ENCODE results near the gene F13A1. TPM values are rescaled to one million over a fixed set of nuclear protein-coding genes. Genes with fewer than 3 reads are reported as not detected.

The F13A1 gene
- total RNA-seq, 1 donor from 2014 or later: 100 TPM

DNA sequence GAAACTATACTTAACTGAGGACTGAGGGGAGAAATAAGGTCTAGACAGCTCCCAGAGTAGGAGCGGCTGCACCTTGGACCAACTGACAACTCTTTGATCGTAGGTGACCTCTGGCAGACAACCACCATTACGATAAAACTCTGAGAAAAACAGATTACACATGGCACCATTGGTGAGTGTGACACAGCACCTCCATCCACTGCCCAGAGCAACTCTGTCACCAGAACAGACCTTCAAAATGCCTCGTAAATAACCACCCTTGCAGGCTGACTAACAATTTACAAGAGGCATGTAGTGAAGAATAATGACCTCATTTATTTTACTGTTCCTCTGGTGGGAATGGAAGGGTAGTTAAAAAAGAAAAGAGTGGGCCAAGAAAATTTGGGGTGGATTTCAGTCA, 64.2 kb downstream of the F13A1 start:
- intact Hi-C loops (cut with micrococcal nuclease): no loop called here
- DNase-seq (no peak), ATAC-seq (no peak)

DNA sequence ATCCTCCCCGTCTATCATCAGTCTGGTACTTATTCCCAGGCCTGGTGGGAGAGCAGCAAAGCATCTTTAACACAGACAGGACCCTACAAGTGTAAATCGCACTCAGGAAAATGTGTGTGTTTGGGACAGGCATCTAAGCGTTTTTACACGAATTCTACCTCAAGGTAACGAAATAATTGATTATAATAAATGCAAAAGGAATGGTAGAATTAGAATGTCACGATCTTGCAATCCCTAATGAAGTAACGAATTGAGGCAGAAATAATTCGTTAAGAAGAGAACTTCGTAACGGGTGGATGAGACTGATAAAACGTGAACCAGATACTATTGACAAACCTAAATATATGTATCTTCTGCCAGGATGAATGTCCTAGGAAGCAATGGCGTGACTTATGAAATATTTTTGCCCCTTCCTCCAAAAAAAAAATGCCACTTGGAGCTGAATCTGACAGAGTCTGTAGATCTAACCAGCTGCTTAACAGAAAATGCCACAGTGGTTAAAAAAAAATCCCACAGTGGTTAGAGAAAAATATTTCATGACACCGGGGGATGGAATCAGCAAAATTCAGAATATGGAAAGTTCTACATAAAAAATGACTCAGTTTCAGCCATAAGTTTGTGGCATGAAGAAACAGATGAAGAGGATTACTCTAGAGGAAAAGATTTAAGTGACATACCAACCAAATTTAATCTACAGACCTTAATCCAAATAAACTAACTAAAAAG, 68.7 kb downstream of the F13A1 start:
- intact Hi-C loops (cut with micrococcal nuclease): no loop called here

DNA sequence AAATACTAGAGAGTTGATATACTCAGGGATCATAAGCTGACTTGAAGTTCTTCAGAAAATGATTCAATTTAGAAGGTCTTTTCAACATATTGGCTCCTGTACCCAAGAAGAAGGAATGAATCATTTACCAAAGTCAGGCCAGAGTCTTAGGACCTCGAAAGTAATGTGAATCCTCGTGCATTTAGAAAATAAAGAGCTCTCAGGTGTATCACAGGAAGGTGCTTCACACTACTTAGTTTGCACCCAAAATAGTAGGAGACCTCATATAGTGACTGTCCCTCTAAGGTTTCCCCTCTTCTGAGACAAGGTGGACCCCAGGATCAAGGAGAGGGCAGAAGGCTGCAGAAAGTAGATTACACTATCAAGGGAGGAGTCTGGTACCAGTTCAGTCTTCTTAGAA, 71.8 kb downstream of the F13A1 start:
- intact Hi-C loops (cut with micrococcal nuclease): no loop called here
- DNase-seq (no peak), ATAC-seq (no peak)

More for the DNA sequence above, 68.7 kb downstream of the F13A1 start:
- no peak for ATAC-seq
- DNase-seq: no peak

DNA sequence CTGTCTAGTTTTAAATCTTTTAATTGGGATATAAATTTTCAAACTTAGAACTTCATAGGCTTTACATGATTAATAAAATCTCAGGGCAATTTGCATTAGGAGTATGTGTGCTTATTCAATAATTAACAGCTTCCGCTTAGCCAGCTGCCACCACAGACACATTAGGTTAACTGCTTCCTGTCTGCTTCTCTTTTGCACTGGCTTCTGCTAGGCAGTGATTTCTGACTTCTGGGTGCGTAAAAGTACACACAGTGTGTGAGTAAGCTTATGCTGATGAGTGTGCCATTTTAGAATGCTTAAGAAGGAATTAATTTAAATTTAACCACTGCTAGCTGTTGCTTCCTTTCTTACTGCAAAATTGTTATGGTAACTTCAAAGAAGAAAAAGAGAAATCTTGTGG, 73.9 kb downstream of the F13A1 start:
- ATAC-seq (no peak), DNase-seq (no peak)
- intact Hi-C loops (cut with micrococcal nuclease): no loop called here

DNA sequence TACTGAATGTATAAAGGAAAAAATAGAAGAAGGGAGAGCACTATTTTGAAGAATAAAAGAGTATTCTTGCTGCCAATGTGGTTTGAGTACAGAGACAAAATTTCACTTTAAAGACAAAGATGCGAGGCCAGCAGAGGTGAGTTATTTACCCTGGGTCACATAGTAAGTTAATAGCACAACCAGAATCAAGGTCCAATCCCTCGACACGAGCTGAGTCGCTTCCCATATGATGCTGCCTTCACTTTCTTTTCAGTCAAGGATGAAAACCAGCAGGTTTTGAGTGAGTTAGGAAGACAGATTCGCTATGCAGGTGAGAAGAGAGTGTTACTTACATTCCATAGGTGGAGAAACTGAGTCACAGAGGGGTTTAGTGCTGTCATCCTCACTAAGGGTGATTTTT, 75.8 kb downstream of the F13A1 start:
- DNase-seq (no peak), ATAC-seq (no peak)
- intact Hi-C loops (cut with micrococcal nuclease): no loop called here

DNA sequence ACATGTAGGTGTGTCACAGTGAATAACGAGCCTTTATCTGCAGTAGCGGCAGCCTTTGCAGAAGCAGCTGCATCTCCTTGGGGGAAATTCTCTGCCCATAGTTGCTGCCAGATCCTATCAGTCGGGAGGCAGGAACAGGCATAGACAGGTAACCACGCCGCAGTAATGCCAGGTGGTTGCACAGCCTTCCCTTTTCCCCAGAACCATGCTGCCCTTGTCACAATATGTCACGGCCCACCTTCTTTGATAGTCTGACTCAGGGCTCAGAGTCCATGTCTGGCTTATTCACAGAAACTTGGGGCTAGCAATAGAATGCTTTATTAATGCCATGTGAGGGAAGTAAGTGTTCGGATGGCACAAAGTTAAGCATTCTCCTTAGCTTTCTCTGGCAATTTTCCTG, 76.6 kb downstream of the F13A1 start:
- ATAC-seq (no peak), DNase-seq (no peak)
- intact Hi-C loops (cut with micrococcal nuclease): no loop called here

DNA sequence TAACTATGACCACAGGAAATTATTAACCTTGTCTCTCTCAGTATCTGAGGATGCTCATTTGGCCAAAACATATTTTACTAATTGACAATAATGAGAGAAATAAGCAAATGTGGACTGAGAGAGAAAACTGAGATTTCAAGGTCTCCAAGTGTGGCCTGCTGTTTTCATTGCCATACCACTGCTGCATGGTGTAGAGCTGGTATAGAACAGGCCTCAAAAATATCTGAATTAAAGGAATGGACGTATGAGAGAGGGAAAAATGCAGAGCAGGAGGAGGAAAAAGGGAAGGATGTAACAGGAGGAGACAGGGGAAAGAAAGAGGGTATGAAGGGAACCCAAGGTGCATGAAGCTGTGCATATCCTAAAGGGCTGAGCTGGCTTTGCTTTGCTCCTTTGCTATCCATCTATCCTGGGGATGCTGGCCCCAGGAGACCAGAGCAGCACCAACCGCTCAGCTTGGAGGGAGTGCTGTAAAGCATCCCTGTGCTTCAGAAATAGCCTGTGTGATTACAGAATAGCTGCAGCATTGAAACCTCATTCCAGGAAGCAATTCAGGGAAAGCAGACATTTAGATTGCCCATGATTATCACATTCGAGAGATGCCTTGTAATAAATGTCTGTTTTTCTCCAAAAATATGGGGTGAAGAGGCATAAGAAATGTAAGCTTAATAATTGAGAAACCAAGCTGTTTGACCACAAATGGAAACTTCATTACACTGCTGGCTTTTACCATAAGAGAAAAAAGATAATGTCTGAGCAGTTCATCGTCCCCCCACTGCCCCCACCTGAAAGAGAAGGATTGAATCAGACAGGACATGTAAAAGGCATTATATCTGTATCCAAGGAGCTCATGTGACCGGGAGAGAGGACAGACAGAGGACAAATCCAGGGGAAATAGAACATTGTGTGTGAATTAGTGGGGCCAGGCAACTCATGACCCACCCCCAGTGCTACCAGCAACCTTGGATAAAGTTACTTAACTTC, 80.6 kb downstream of the F13A1 start:
- intact Hi-C loops (cut with micrococcal nuclease): no loop called here
- no peak for ATAC-seq
- DNase-seq: no peak

DNA sequence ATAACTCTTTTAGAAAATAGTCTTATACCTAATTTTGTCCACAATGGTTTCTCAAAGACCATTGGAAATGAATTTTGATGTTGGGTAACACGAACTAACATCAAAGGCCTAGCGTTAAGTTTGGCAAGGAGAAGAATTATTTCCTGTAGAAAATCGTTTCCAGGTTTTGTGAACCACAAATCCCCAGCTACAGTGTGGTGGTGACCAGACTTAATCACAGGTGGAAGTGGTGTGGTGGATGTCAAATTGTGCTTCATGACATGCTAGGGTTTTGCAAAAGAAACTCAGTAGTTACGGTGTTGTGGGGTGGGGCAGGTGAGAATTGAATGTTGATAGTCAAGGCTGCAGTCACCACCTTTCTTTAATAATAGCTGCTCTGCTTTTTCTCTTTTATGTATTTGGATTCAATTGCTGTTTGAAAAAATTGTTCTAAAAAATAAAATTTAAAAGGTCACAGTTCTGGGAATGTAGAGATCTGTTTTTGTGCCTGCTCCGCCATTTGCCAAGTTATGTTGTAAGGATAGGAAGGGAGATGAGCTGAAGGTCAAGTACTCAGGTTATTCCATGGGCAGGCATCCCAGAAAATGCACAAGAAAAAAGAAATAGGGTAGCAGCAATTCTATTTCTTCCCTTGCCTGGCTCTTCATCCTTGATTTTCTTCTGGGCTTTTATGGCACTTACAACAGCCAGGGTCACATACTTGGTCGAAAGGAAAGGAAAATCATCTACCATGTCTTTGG, 83.6 kb downstream of the F13A1 start:
- no peak for ATAC-seq
- DNase-seq: no peak
- intact Hi-C loops (cut with micrococcal nuclease): no loop called here

DNA sequence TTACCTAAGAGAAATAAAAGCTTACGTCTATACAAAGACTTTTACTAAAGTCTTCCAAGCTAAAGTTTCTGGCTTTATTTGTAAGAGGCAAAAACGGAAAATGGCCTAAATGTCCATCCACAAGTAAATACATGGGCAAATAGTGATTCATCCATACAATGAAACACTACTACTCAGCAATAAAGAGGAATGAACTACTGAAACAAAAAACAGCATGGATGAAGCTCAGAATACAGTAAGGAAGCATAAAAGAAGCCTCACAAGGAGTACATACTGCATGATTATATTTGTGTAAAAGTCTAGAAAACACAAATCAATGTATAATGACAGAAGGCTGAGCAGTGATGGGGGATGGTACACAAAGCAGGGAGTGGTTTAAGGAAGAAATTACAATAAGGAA, 84.7 kb downstream of the F13A1 start:
- ATAC-seq: no peak
- intact Hi-C loops (cut with micrococcal nuclease): no loop called here
- no peak for DNase-seq

DNA sequence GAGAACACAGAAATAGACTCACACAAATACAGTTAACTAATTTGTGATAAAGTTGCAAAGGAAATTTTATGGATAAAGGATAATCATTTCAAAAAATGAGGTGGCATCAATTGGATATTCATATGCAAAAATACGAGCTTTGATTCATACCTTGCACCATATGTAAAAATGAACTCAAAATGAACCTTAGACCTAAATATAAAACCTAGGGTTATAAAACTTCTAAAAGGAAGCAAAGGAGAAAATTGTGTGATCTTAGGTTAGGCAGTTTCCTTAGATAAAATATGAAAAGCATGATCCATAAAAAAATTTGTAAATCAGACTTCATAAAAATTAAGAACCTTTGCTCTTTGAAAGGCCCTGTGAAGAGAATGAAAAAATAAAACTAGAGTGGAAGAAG, 85.5 kb downstream of the F13A1 start:
- intact Hi-C loops (cut with micrococcal nuclease): no loop called here
- DNase-seq (no peak), ATAC-seq (no peak)

DNA sequence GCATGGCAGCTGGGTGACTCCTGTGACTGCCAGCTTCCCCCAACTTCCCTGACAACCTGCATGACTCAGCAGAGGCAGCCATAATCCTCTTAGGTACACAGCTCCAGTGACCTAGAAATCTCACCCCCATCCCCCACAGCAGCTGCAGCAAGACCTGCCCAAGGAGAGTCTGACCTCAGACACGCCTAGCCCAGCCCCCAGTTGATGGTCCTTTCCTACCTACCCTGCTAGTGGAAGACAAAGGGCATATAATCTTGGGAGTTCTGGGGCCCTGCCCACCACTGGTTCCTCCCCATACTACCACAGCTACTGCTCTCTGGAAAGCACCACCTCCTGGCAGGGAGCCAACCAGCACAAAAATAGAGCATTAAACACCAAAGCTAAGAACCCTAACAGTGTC, 90.2 kb downstream of the F13A1 start:
- no peak for DNase-seq
- intact Hi-C loops (cut with micrococcal nuclease): no loop called here
- ATAC-seq: no peak

DNA sequence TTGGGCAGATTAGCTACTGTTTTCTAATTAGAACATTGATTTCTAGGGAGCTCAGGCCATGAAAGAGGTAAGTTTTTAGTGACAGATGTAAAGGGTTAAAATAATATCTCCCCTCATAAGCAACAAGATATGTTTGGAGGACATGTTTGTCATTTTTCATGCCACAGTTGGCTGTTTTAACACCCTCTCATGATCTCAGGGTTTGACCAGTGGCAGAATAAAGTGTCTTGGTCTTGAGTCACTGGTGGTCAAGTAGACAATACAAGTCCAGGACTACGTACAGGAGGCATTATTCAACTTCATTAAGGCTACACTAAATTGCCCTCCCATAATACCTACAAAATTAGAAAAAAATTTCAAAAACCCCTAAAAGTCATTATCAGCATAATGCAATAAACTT, 92.6 kb downstream of the F13A1 start:
- ATAC-seq: no peak
- DNase-seq: no peak
- intact Hi-C loops (cut with micrococcal nuclease): no loop called here

DNA sequence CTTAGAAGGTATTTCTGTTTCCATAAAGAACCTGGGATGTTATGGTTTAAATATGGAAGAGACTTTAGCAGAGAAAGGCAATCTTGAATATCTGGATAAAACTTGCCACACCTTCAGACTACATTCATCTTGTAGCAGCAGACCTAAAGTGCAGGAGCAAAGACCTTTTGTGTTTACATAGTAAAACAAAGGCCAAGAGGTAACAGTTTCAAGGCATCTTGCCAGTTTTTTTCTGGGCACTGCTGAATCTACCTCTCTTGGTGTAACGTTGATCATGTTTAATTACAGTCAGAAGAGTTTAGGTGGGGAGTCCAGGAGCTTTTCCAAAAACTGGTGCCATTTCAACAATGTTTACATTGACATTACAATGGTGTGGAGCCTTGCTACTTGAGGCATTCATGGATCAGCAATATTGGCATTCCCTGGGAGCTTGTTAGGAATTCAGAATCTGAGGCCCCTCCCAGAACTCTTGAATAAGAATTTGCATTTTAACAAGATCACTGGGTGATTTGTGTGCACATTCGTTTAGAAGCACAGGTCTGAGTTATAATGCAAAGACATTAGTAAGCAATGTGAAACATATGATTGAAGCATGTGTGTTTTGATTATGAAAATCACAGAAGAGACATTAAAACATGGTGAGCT, 94.5 kb downstream of the F13A1 start:
- DNase-seq: no peak
- no peak for ATAC-seq
- intact Hi-C loops (cut with micrococcal nuclease): no loop called here

DNA sequence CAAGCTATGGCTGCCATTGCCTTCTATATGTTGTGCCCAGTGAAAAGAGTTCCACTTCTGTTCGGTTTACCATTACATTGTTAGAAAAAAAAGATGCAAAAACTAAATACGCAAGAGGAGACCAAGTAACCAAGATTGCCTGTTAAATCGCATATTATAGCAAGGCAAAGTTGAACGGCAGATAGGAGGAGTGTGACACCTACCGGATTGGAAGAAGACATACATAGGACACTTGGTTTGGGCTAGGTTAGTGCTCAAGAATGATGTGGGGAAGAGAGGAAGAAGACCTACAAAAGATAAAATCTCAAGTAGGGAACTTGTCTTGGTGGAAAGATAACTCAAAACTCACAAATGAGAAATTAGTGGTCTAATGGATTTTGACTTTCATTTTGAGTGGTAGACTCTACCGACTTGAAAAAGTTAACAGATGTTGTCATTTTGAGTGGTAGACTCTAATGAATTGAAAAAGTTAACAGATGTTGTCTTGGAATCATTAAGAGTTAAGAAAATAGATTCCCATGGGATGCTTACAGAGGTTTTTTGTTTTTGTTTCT, 95.5 kb downstream of the F13A1 start:
- intact Hi-C loops (cut with micrococcal nuclease): no loop called here
- DNase-seq: no peak
- ATAC-seq: no peak

DNA sequence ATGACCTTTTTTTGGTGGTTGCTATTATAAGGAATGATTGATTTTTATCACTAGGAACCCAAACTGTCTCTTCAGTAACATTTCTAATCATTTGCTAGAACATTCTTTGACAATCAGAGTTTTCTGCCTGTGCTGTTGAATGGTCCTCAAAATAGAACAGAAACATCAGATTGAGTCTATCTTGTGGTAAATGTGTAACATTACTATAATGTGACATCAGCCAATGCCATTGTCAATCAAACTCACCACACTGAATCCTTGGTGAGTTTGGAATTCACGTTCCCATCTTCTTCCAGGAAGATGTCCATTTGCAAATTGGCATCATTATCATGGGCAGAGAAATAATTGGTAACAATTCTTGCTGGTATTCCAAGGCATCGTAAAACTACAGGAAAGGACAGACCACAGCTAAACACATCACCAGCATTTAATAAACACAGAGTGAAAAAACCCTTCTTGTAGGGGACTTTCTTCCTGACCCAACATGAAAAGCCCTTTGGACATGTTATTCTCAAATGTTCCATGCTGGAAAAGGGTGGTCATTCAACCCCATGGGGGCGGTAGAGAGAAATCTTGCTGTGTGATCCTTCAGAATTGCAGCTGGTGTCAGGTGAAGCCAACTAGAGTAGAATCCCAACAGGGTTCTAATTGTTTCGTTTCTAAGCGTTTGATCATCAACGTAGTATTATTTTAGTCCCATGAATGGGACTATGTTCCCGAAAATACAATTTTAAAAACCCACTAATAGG, 98.5 kb downstream of the F13A1 start:
- intact Hi-C loops (cut with micrococcal nuclease): no loop called here
- DNase-seq (no peak), ATAC-seq (no peak)

DNA sequence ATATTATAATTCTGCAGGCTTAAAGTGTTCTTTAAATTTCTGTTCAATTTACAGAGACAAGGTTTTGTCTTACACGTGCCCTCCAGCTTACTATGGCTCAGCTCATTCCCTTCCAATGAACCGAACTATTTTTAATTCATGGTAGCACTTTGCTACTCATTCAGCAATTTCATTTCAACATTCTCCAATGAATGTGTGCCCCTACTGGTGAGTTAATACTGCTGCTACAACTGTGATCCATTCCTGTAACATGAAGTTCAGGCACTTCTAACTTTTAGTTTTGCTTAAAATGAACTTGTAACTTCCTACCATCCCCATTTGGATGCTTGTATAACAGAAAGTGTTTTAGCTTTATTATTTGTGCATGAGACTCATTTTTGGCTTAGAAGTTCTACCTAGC, 99.7 kb downstream of the F13A1 start:
- intact Hi-C loops (cut with micrococcal nuclease): no loop called here
- no peak for ATAC-seq
- no peak for DNase-seq

DNA sequence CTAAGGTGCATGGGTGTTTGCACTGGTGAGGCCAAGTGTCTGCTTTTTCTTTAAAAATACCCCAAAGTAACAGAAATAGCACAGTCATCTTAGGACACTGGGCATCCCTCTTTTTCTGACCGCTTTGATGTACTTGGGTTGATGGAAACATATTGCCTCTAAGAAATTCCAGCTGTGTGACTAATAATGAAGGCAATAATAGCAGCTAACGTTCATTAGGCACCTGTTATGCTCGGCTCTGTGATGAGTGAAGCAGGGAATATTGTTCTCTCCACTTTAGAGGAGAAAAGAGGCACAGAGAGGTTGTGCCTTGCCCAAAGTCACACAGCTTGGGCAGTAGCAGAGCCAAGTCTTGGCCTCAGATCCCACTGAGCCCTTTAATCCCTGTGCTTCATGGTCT, 100.7 kb downstream of the F13A1 start:
- no peak for ATAC-seq
- intact Hi-C loops (cut with micrococcal nuclease): no loop called here

DNA sequence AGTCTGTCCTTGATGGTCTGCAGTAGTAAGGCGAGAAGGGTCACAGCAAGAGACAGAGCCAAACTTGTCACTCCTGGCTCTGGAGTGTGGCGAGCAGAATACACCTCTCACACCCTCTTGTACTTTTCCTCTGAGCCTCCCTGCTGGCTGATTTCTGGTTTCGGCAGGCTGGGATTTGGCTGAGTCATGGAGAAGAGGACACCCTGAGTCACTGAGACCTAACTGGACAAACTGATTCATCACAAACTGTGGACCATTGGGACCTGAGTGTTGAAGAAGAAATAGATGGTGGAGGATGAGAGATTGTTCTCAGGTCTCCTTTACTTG, 101.7 kb downstream of the F13A1 start:
- no peak for DNase-seq
- no peak for ATAC-seq
- intact Hi-C loops (cut with micrococcal nuclease): no loop called here

More for the DNA sequence above, 100.7 kb downstream of the F13A1 start:
- no peak for DNase-seq

Measured in left ventricle myocardium superior (tissue), 1 donor.